GM19240 (cell line): Measurements from ENCODE around the gene KRABD2.
A peak's percentile ranks its signal among the peaks of the same experiment; 100 is the strongest.
"Not testable (repeated sequence)": the region's sequence is repeated elsewhere in the genome, so short reads cannot be mapped to it uniquely, and the experiment has no call there.

Experiments used
- DNase-seq: peaks from one replicate; pipeline ENCODE4 v3.0.0; 2011; ENCODE audit warnings: low spot score; ENCODE audit not compliant: insufficient read length

KRABD2 gene

GRCh38 chr17:8376271-8377067, at the start of gene KRABD2:
TSS of gene KRABD2 (minus strand) at chr17:8376704.
- peak; percentile 96 for DNase-seq

GRCh38 chr17:8421571-8421970, 45.1 kb upstream of the KRABD2 start:
- DNase-seq: no peak

- DNase-seq: no peak
Measured at GRCh38 chr17:8420041-8420934, 43.8 kb upstream of the KRABD2 start.

- DNase-seq: no peak
Measured at GRCh38 chr17:8419305-8419704, 42.8 kb upstream of the KRABD2 start.

- DNase-seq: no peak
Measured at GRCh38 chr17:8418471-8418870, 42.0 kb upstream of the KRABD2 start.

- no peak for DNase-seq
Measured at GRCh38 chr17:8417806-8418205, 41.3 kb upstream of the KRABD2 start.

GRCh38 chr17:8413938-8414337, 37.4 kb upstream of the KRABD2 start:
- DNase-seq: no peak

- DNase-seq: no peak
Measured at GRCh38 chr17:8413328-8413727, 36.8 kb upstream of the KRABD2 start.

GRCh38 chr17:8412089-8412488, 35.6 kb upstream of the KRABD2 start:
- no peak for DNase-seq

- no peak for DNase-seq
Measured at GRCh38 chr17:8410883-8411238, 34.4 kb upstream of the KRABD2 start.

GRCh38 chr17:8409966-8410882, 33.7 kb upstream of the KRABD2 start:
- no peak for DNase-seq

GRCh38 chr17:8408371-8408770, 31.9 kb upstream of the KRABD2 start:
- DNase-seq: no peak

- no peak for DNase-seq
Measured at GRCh38 chr17:8406174-8406573, 29.7 kb upstream of the KRABD2 start.

- no peak for DNase-seq
Measured at GRCh38 chr17:8405499-8406016, 29.1 kb upstream of the KRABD2 start.

GRCh38 chr17:8402921-8403536, 26.5 kb upstream of the KRABD2 start:
- no peak for DNase-seq

GRCh38 chr17:8401107-8401506, 24.6 kb upstream of the KRABD2 start:
- DNase-seq: no peak

GRCh38 chr17:8398980-8399379, 22.5 kb upstream of the KRABD2 start:
- no peak for DNase-seq

GRCh38 chr17:8397636-8398035, 21.1 kb upstream of the KRABD2 start, which contains the start of gene RNF222:
TSS of gene RNF222 (minus strand) at chr17:8397827. CDS start at chr17:8393461, 4,366 bp downstream.
- DNase-seq: no peak

- not testable (repeated sequence) for DNase-seq
Measured at GRCh38 chr17:8394497-8394896, 18.0 kb upstream of the KRABD2 start.

- no peak for DNase-seq
Measured at GRCh38 chr17:8393470-8394231, 17.1 kb upstream of the KRABD2 start.
